HEK293 (cell line): Measurements from ENCODE around the gene SFXN1.

ENCODE experiments used
- CTCF ChIA-PET: fragments of 350-600 bp; formaldehyde crosslinking; extraction: SDS; loops from one replicate; lab custom pipeline; 2021; ENCODE audit warnings: antibody characterized with exemption; lab: Yijun Ruan, JAX
- POLR2A ChIA-PET: fragments of 300-600 bp; formaldehyde crosslinking; extraction: SDS; loops from one replicate; lab custom pipeline; 2020; ENCODE audit warnings: antibody characterized with exemption, inconsistent platforms; lab: Yijun Ruan, JAX
- H3K27ac ChIP-seq: fragments of 200-500 bp; sonication (Bioruptor generic); 2 replicates; pipeline ENCODE4 v1.5.1; 2014; ENCODE audit warnings: low read depth, low read length, control low read depth, inconsistent platforms; ENCODE audit errors: extremely low read depth
- H3K36me3 ChIP-seq, 2 experiments: fragments of 200-500 bp in 1 of 2; sonication (Bioruptor generic) in 1 of 2; 1 replicate in 1 of 2; 2 replicates in 1 of 2; pipeline ENCODE4 v1.5.1; 2014 to 2017; ENCODE audit warnings: inconsistent platforms in 2 of 2, low read length in 2 of 2; ENCODE audit not compliant: control insufficient read depth in 2 of 2, insufficient read depth in 1 of 2
- H3K4me1 ChIP-seq: fragments of 200-500 bp; sonication (Bioruptor generic); 2 replicates; pipeline ENCODE4 v1.5.1; 2014; ENCODE audit warnings: mild to moderate bottlenecking, low read length, inconsistent platforms; ENCODE audit not compliant: control insufficient read depth, insufficient read depth
- H3K4me3 ChIP-seq: 2 replicates; pipeline ENCODE4 v1.5.1; 2011; ENCODE audit warnings: low read depth, mild to moderate bottlenecking, control low read depth, low read length, moderate library complexity
- H3K9me3 ChIP-seq: fragments of 200-500 bp; sonication (Bioruptor generic); 2 replicates; pipeline ENCODE4 v1.5.1; 2014; ENCODE audit warnings: low read depth, low read length, inconsistent platforms; ENCODE audit not compliant: control insufficient read depth, insufficient read depth
- HOXD13 ChIP-seq: sonication (generic); formaldehyde crosslinking; IDR thresholded peaks from 2 replicates; pipeline ENCODE4 v1.8.0; 2022; ENCODE audit warnings: missing genetic modification reagents, borderline replicate concordance
- ZNF114 ChIP-seq: fragments of 450-650 bp; formaldehyde crosslinking; IDR thresholded peaks from 2 replicates; pipeline ENCODE4 v1.5.0; 2017; ENCODE audit warnings: missing biosample characterization, missing genetic modification characterization
- ZNF174 ChIP-seq: fragments of 450-650 bp; formaldehyde crosslinking; IDR thresholded peaks from 2 replicates; pipeline ENCODE4 v1.5.0; 2017; ENCODE audit warnings: missing biosample characterization, mild to moderate bottlenecking, missing genetic modification characterization
- ZNF510 ChIP-seq: fragments of 450-650 bp; formaldehyde crosslinking; IDR thresholded peaks from 2 replicates; pipeline ENCODE4 v1.5.1; 2018; ENCODE audit warnings: mild to moderate bottlenecking, missing genetic modification characterization, missing biosample characterization; ENCODE audit not compliant: insufficient replicate concordance
- ZNF561 ChIP-seq: fragments of 450-650 bp; IDR thresholded peaks from 2 replicates; pipeline ENCODE4 v1.5.1; 2018; ENCODE audit warnings: missing biosample characterization, missing genetic modification characterization, borderline replicate concordance
- ZNF626 ChIP-seq: fragments of 450-650 bp; sonication (Bioruptor Pico); formaldehyde crosslinking; IDR thresholded peaks from 2 replicates; pipeline ENCODE4 v1.5.1; 2018; ENCODE audit warnings: missing biosample characterization, missing genetic modification characterization, inconsistent platforms
- ZNF664 ChIP-seq: fragments of 450-650 bp; formaldehyde crosslinking; IDR thresholded peaks from 2 replicates; pipeline ENCODE4 v1.5.1; 2016; ENCODE audit warnings: missing biosample characterization, missing genetic modification characterization
- ZNF785 ChIP-seq: fragments of 450-650 bp; formaldehyde crosslinking; IDR thresholded peaks from 2 replicates; pipeline ENCODE4 v1.5.1; 2016; ENCODE audit warnings: missing biosample characterization, missing genetic modification characterization
- TF ChIP-seq, protein P1 (sequence below): fragments of 450-650 bp; formaldehyde crosslinking; IDR thresholded peaks from 2 replicates; pipeline ENCODE4 v1.5.1; 2016; ENCODE audit warnings: missing biosample characterization, missing genetic modification characterization
- TF ChIP-seq, protein P2 (sequence below): fragments of 450-650 bp; formaldehyde crosslinking; conservative IDR thresholded peaks from 2 replicates; pipeline ENCODE4 v1.5.1; 2016; ENCODE audit warnings: low read depth, missing biosample characterization, missing genetic modification characterization
- TF ChIP-seq, protein P3 (sequence below): fragments of 450-650 bp; formaldehyde crosslinking; IDR thresholded peaks from 2 replicates; pipeline ENCODE4 v1.5.1; 2016; ENCODE audit warnings: missing biosample characterization, missing genetic modification characterization
- TF ChIP-seq, protein P4 (sequence below): fragments of 450-650 bp; formaldehyde crosslinking; IDR thresholded peaks from 2 replicates; pipeline ENCODE4 v1.5.1; 2016; ENCODE audit warnings: missing biosample characterization, missing genetic modification characterization
- TF ChIP-seq, protein P5 (sequence below): fragments of 450-650 bp; formaldehyde crosslinking; IDR thresholded peaks from 2 replicates; pipeline ENCODE4 v1.5.1; 2016; ENCODE audit warnings: missing biosample characterization, missing genetic modification characterization

SFXN1 gene

DNA sequence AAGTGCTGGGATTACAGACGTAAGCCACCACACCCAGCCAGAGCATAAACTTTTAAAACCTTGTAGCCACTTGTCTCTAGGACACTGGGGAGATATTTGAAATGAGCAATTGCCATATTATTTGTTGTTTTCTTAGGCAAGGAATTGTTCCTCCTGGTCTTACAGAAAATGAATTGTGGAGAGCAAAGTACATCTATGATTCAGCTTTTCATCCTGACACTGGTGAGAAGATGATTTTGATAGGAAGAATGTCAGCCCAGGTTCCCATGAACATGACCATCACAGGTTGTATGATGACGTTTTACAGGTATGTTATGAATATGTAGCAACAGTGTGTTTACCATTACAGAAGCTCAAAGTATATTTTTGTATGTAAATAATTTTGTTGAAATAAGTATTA lies 30.5 kb downstream of the SFXN1 start:
- peaks cover 48 to 79% of the 10 kb centered on the region in 2 experiments for H3K36me3 ChIP-seq
- ChIA-PET CTCF (no interaction called here), POLR2A (no interaction called here)
- no peak overlapping the region for H3K4me3 ChIP-seq
- H3K27ac ChIP-seq = no peak overlapping the region
- no peaks in the 10 kb centered on the region for H3K9me3 ChIP-seq
- no peaks in the 10 kb centered on the region for H3K4me1 ChIP-seq
- TF ChIP-seq HOXD13 (CRISPR knock-in tag) = no peak
- TF ChIP-seq, protein P1, sequence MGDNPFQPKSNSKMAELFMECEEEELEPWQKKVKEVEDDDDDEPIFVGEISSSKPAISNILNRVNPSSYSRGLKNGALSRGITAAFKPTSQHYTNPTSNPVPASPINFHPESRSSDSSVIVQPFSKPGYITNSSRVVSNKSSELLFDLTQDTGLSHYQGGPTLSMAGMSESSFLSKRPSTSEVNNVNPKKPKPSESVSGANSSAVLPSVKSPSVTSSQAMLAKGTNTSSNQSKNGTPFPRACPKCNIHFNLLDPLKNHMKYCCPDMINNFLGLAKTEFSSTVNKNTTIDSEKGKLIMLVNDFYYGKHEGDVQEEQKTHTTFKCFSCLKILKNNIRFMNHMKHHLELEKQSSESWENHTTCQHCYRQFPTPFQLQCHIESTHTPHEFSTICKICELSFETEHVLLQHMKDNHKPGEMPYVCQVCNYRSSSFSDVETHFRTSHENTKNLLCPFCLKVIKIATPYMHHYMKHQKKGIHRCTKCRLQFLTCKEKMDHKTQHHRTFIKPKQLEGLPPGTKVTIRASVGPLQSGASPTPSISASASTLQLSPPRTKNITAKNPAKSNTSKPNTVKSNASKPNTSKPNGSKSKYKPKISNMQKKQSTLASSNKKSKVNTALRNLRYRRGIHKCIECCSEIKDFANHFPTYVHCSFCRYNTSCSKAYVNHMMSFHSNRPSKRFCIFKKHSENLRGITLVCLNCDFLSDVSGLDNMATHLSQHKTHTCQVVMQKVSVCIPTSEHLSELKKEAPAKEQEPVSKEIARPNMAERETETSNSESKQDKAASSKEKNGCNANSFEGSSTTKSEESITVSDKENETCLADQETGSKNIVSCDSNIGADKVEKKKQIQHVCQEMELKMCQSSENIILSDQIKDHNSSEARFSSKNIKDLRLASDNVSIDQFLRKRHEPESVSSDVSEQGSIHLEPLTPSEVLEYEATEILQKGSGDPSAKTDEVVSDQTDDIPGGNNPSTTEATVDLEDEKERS (tag by site-specific recombination) = no peak
- TF ChIP-seq ZNF561 (tag by site-specific recombination) = no peak
- TF ChIP-seq, protein P2, sequence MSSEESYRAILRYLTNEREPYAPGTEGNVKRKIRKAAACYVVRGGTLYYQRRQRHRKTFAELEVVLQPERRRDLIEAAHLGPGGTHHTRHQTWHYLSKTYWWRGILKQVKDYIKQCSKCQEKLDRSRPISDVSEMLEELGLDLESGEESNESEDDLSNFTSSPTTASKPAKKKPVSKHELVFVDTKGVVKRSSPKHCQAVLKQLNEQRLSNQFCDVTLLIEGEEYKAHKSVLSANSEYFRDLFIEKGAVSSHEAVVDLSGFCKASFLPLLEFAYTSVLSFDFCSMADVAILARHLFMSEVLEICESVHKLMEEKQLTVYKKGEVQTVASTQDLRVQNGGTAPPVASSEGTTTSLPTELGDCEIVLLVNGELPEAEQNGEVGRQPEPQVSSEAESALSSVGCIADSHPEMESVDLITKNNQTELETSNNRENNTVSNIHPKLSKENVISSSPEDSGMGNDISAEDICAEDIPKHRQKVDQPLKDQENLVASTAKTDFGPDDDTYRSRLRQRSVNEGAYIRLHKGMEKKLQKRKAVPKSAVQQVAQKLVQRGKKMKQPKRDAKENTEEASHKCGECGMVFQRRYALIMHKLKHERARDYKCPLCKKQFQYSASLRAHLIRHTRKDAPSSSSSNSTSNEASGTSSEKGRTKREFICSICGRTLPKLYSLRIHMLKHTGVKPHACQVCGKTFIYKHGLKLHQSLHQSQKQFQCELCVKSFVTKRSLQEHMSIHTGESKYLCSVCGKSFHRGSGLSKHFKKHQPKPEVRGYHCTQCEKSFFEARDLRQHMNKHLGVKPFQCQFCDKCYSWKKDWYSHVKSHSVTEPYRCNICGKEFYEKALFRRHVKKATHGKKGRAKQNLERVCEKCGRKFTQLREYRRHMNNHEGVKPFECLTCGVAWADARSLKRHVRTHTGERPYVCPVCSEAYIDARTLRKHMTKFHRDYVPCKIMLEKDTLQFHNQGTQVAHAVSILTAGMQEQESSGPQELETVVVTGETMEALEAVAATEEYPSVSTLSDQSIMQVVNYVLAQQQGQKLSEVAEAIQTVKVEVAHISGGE (tag by site-specific recombination) = no peak
- no peak for TF ChIP-seq ZNF174 (tag by site-specific recombination)

DNA sequence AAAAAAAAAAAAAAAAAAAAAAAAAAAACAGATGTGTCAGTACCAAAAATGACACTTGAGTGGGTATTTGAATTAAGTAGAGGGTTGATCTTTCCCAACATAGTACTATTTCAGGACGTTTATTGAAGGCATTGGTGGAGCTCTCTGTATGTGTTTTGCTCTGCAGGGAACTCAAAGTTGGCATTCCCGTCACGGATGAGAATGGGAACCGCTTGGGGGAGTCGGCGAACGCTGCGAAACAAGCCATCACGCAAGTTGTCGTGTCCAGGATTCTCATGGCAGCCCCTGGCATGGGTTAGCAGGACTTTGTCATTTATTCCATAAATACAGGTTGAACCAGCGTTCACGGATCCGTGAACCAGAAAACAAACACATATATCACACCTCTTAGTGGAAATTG lies 34.9 kb downstream of the SFXN1 start:
- Histone ChIP-seq H3K4me1 (no peaks in the 10 kb centered on the region), H3K36me3 (peaks cover 25 to 100% of the 10 kb centered on the region in 2 experiments), H3K4me3 (no peak overlapping the region), H3K27ac (no peak overlapping the region), H3K9me3 (no peaks in the 10 kb centered on the region)
- CTCF ChIA-PET = no interaction called here
- POLR2A ChIA-PET = no interaction called here
- TF ChIP-seq, protein P3, sequence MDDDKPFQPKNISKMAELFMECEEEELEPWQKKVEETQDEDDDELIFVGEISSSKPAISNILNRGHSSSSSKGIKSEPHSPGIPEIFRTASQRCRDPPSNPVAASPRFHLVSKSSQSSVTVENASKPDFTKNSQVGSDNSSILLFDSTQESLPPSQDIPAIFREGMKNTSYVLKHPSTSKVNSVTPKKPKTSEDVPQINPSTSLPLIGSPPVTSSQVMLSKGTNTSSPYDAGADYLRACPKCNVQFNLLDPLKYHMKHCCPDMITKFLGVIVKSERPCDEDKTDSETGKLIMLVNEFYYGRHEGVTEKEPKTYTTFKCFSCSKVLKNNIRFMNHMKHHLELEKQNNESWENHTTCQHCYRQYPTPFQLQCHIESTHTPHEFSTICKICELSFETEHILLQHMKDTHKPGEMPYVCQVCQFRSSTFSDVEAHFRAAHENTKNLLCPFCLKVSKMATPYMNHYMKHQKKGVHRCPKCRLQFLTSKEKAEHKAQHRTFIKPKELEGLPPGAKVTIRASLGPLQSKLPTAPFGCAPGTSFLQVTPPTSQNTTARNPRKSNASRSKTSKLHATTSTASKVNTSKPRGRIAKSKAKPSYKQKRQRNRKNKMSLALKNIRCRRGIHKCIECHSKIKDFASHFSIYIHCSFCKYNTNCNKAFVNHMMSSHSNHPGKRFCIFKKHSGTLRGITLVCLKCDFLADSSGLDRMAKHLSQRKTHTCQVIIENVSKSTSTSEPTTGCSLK (tag by site-specific recombination) = no peak
- no peak for TF ChIP-seq ZNF510
- TF ChIP-seq, protein P4, sequence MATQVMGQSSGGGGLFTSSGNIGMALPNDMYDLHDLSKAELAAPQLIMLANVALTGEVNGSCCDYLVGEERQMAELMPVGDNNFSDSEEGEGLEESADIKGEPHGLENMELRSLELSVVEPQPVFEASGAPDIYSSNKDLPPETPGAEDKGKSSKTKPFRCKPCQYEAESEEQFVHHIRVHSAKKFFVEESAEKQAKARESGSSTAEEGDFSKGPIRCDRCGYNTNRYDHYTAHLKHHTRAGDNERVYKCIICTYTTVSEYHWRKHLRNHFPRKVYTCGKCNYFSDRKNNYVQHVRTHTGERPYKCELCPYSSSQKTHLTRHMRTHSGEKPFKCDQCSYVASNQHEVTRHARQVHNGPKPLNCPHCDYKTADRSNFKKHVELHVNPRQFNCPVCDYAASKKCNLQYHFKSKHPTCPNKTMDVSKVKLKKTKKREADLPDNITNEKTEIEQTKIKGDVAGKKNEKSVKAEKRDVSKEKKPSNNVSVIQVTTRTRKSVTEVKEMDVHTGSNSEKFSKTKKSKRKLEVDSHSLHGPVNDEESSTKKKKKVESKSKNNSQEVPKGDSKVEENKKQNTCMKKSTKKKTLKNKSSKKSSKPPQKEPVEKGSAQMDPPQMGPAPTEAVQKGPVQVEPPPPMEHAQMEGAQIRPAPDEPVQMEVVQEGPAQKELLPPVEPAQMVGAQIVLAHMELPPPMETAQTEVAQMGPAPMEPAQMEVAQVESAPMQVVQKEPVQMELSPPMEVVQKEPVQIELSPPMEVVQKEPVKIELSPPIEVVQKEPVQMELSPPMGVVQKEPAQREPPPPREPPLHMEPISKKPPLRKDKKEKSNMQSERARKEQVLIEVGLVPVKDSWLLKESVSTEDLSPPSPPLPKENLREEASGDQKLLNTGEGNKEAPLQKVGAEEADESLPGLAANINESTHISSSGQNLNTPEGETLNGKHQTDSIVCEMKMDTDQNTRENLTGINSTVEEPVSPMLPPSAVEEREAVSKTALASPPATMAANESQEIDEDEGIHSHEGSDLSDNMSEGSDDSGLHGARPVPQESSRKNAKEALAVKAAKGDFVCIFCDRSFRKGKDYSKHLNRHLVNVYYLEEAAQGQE (tag by site-specific recombination) = no peak
- TF ChIP-seq ZNF114 (tag by site-specific recombination) = no peak
- TF ChIP-seq ZNF664 (tag by site-specific recombination) = no peak
- TF ChIP-seq, protein P2 (tag by site-specific recombination) = no peak
- TF ChIP-seq ZNF785 = no peak
- TF ChIP-seq, protein P5, sequence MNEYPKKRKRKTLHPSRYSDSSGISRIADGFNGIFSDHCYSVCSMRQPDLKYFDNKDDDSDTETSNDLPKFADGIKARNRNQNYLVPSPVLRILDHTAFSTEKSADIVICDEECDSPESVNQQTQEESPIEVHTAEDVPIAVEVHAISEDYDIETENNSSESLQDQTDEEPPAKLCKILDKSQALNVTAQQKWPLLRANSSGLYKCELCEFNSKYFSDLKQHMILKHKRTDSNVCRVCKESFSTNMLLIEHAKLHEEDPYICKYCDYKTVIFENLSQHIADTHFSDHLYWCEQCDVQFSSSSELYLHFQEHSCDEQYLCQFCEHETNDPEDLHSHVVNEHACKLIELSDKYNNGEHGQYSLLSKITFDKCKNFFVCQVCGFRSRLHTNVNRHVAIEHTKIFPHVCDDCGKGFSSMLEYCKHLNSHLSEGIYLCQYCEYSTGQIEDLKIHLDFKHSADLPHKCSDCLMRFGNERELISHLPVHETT (tag by site-specific recombination) = no peak
- no peak for TF ChIP-seq ZNF626 (tag by site-specific recombination)
